GM12801 (cell line): ENCODE measurements around the gene CNPY1.
"Not testable (repeated sequence)": the region's sequence is repeated elsewhere in the genome, so short reads cannot be mapped to it uniquely, and the experiment has no call there.

Experiments
- CTCF ChIP-seq: IDR thresholded peaks from one replicate; pipeline ENCODE4 v1.5.1; 2011; ENCODE audit warnings: control low read depth; ENCODE audit not compliant: insufficient read length; ENCODE audit errors: extremely low read depth

CNPY1 gene

GRCh38 chr7:155546449-155546848 is at the start of gene CNPY1:
CNPY1 (minus strand) TSS chr7:155546559; CDS start chr7:155545929, 630 bp downstream.
- not testable (repeated sequence) for TF ChIP-seq CTCF

- TF ChIP-seq CTCF = no peak
These were observed 48.6 kb upstream of the CNPY1 start for GRCh38 chr7:155594961-155595366.

GRCh38 chr7:155594163-155594732 is 47.9 kb upstream of the CNPY1 start:
- TF ChIP-seq CTCF = no peak

GRCh38 chr7:155593461-155594162 is 47.3 kb upstream of the CNPY1 start:
- TF ChIP-seq CTCF = no peak

GRCh38 chr7:155591055-155591775 is 44.9 kb upstream of the CNPY1 start:
- no peak for TF ChIP-seq CTCF

GRCh38 chr7:155590215-155591018 is 44.1 kb upstream of the CNPY1 start:
- TF ChIP-seq CTCF = no peak
